Esophagus mucosa (tissue), 1 donor: ENCODE results near the gene MYO10. TPM values are rescaled to one million over a fixed set of nuclear protein-coding genes. Genes with fewer than 3 reads are reported as not detected.
"Not testable (repeated sequence)": the region's sequence is repeated elsewhere in the genome, so short reads cannot be mapped to it uniquely, and the experiment has no call there.

Source experiments
- ATAC-seq: fragments of 200-7000 bp; cut with Tn5 transposase; one replicate; pipeline ENCODE4 v1.9.1; 2020
- total RNA-seq: library from RNA; stranded (reverse); gene quantifications from one replicate; pipeline ENCODE4 v1.2.4, GENCODE V29; 2023
- donor health status: DM: yes; HTN: yes; CAD: no.

The MYO10 gene
- 27.3 TPM for total RNA-seq

DNA sequence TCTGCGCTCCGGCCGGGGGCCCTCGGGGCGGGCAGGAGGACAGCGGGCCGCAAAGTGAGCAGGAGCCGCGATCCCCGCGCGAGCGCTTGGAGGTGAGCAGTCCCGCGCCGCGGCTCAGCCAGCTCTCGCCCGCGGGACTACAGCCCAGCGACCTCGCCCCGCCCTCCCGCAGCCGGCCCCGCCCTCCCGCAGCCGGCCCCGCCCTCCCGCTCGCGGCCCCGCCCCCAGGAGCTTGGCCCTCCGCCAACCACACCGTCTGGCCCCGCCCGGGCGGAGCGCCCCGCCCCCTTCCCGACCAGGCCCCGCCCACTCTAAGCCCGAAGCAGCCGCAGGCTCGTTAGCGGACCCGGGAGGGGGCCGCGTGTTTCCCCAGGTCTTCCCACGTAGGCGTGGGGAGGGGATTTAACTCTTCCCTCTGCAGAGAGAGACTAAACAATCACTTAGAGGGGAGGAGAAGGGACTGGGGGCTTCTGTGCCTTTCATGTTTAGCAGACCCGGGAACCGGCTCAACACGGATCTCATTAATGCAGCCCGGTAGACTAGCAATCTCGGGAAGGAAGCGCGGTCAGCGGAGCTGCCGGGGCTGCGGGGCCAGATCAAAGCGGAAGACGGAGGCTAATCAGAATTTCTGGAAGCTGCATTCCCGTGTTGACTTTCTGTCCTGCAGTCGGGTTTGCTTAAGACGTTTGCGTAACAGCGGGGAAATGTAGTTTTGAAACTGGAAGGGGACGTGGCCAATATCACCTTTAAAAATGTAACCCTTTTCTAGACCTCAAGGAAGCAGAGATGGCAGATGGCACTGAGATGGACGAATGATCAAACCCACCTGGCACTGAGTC, at the start of gene MYO10:
Gene MYO10 (minus strand): TSS at position 139 of the 839 bp plus-strand sequence. CDS start 480 bp downstream, outside the sequence.
- ATAC-seq: peak; percentile 91

DNA sequence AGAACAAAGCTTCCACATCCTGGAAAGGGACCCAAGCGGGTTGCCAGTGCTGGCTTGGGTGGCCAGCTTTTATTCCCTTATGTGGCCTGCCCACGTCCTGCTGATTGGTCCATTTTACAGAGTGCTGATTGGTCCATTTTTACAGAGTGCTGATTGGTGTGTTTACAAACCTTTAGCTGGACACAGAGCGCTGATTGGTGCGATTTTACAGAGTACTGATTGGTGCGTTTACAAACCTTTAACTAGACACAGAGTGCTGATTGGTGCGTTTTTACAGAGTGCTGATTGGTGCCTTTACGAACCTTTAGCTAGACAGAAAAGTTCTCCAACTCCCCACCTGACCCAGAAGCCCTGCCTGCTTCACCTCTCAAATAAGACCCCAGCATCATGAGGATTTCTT, 49.2 kb upstream of the MYO10 start:
- not testable (repeated sequence) for ATAC-seq

DNA sequence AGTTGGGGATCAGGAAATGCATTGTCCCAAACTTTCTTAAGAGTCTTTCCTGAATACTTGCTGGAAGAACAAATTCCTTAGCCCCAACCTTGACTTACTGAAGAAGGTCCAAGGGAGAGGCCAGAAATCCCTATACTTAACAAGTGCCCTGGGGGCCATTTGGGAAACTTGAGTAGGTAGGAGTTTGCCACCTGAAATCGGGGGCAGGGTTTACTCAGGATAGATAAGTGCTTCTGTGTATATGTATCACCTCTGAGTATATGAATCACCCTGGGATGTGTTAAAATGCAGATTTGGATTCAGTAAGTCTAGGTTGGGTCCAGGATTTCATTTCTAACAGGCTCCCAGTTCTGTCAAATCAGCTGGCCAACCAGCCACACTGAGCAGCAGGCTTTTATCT, 47.9 kb upstream of the MYO10 start:
- no peak for ATAC-seq

DNA sequence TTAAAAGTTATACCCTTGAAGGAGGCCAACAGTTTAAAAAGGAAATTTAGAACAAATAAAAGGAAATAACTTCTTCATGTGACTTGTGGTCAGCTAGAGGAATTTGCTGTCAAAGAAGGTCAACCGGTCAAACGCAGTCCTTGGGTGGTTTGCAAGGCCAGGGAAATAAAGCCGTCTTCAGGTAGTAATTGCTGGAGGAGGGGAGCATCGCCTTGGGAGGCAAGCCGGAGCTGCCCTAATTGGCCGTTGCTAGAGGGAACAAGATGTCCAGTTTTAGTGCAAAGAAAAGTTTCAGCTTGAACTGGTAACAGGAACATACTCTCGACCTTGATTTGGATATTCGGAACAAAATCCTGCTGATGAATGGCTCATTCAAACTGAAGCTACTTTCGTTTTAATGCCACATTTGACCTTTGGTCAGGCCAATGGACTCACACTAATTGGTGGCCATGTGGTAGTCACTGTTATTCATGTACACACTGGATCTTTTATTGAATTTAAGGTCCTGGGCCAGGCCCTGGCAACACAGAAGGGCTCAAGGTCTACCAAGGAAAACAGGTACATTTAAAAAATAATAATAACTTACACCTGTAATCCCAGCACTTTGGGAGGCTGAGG, 47.0 kb upstream of the MYO10 start:
- no peak for ATAC-seq

DNA sequence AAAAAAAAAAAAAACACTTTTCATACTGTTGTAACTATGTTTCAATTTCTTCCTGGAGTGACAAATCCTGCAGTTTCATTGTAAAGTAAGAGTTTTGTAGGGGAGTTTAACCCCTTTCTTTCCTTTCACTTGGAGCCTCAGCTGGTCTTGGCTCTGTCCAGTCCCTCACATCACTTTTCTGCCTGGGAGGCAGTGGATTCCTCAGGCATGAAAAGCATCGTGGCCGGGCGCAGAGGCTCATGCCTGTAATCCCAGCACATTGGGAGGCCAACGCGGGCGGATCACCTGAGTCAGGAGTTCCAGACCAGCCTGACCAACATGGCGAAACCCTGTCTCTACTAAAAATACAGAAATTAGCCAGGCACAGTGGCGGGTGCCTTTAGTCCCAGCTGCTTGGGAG, 45.6 kb upstream of the MYO10 start:
- ATAC-seq: no peak

DNA sequence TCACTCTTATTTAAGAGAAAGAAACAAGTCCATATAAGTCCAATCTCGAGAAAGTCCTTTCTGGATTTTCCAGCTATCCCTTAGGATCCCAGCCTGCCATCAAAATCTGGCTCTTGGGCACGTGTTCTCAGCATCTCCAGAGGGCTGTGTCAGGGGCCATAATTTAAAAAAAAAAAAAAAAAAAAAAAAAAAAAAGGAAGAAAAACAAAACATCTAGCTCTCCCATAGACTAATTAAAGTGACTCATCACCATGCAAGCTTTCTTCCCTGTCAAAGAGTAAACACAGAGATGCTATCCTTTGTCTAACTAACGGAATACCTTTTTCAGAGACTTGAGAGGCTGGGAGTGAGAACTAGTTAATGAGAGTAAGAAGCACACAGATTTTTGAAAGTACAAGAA, 44.9 kb upstream of the MYO10 start:
- no peak for ATAC-seq

DNA sequence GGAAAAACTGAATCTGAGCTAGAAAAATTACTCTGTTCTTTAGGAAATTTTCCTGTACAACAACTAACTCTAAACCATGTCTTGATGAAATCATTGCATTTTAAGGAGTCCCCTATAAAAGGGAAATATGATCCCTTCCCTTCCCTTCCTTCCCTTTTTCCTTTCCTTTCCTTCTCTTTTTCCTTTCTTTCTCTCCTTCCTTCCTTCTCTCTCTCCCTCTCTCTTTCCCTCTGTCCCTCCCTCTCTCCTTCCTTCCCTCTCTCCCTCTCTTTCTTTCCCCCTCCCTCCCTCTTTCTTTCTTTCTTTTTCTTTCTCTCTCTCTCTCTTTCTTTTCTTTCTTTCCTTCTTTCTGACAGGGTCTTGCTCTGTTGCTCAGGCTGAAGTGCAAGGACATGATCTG, 42.2 kb upstream of the MYO10 start:
- no peak for ATAC-seq

DNA sequence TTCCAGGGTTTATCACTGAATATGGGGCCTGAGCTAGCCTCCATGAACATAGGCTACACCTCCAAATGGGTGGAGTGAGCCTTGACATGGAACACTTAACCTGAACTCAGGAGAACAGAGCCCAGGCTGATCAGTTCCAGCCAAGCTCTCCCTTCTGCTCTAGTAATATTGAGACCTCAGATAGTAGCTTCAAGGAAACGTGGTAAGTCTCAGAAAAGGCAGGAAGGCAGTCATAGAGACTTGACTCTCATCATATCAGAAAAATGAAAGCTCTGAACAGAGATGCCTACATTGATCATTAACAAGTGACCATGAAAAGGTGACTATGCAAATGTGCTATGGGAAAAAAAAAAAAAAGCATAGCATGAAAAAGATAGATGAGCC, 40.5 kb upstream of the MYO10 start:
- ATAC-seq: no peak

DNA sequence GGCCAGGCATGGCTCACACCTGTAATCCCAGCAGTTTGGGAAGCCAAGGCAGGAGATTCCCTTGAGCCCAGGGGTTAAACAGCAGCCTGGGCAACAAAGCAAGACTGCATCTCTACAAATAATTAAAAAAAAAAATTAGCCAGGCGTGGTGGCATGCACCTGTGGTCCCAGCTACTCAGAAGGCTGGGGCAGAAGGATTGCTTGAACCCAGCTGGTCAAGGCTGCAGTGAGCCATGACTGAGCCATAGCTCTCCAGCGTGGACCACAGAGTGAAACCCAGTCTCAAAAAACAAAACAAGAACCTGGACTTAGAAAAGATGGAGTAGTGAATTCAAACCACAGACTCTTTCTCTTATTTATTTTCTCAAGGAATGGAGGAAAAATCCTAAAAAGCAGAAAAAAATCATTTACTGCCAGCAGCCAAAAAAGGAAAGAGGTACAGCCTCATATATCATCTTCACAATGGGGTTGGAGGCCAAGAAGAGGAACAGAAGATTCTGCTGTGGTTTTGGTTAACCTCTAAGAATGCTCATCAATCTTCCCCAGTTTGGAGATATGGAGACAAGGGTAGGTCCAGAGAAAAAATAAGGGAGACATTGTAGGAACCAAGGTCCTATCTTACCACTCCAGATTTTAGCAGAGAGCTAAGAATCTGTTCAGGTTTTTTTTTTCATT, 40.0 kb upstream of the MYO10 start:
- ATAC-seq: no peak

DNA sequence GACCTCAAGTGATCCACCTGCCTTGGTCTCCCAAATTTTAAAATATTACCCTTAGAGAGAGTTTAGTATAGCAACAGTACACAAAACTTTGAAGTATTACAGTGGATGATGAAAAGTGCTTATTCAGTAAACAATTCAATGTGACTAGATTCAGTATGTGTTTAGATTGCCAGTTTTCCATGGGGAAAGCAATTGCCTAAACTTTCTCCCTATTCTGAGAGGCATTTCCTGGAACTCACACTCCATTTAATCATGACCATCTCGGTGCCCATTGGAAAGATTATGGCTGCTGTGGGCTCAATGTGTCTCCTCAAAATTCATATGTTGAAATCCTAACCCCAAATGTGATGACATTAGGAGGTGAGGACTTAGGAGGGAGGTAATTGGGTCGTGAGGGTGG, 38.9 kb upstream of the MYO10 start:
- ATAC-seq: no peak

DNA sequence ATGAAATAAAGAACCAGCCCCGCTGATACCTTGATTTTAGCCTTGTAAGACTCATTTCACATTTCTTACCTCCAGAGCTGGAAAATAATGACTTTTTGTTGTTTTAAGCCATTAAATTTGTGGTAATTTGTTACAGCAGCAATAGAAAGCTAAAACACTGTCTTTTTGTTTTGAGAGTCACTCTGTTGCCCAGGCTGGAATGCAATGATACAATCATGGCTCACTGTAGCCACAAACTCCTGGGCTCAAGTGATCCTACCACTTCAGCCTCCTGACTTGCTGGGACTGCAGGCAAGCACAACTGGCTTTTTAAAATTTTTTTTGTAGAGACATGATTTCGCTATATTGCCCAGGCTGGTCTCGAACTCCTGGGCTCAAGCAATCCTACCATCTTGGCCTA, 34.7 kb upstream of the MYO10 start:
- no peak for ATAC-seq

DNA sequence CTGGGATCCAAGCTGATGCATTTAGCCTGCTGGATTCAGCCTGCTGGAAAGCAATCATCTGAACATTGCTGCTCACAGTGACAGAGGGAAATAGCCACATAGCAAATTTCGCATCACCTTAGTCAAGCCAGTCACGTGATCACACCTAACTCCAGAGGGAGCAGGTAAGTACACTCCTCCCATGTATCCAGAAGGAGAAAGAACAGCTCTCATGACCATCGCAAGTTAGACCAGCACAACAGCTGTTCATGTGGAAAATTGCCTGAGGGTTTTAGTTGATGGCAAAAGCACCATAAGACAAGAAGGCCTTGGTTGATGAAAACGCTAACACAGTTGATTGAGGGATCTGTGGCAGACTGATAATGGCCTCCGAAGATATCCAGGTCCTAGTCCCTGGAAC, 34.2 kb upstream of the MYO10 start:
- ATAC-seq: no peak

DNA sequence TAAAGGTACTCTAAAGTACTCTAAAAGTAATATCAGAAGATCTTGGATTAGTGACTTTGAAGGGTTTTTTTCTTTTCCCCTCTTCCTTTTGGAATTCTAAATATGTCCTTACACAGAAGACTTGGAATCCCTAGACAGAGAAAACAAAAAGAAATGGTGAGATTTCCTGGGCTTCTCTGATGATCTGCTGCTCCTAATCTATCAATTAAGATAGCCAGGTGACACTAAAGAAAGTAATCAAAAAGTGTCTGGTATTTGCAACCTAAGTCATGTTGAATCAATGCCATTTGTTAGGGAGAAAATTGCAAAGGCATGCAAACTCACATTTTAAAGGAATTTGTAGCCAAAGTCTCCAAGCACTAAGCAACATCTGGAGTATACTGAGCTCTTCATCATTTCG, 29.5 kb upstream of the MYO10 start:
- no peak for ATAC-seq

DNA sequence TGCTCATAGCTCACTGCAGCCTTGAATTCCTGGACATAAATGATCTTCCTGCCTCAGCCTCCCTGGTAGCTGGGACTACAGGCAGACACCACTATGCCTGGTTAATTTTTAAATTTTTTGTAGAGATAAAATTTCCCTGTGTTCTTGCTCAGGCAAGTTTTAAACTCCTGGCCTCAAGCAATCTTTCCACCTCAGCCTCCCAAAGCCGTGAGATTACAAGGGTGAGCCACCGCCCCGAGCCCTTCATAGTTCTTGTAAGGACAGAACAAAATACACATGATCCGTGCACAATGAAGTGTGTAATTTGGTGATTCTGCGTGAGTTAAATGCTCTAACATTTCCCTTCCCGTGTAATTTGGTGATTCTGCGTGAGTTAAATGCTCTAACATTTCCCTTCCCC, 27.7 kb upstream of the MYO10 start:
- peak; percentile 56 for ATAC-seq

DNA sequence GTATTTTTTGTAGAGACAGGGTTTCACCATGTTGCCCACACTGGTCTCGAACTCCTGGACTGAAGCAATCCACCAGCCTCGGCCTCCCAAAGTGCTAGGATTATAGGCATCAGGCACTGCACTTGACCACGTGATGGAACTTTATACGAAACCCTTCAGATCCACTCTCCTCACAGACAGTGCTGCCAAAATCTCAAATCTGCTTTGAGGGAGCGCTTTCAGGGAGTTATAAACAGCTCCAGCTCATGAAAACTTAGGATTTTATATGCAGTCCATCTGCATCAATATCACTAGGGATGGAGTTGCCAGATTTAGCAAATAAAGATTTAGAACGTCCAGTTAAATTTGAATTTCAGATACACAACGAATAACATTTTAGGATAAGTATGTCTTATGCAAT, 25.0 kb upstream of the MYO10 start:
- no peak for ATAC-seq

DNA sequence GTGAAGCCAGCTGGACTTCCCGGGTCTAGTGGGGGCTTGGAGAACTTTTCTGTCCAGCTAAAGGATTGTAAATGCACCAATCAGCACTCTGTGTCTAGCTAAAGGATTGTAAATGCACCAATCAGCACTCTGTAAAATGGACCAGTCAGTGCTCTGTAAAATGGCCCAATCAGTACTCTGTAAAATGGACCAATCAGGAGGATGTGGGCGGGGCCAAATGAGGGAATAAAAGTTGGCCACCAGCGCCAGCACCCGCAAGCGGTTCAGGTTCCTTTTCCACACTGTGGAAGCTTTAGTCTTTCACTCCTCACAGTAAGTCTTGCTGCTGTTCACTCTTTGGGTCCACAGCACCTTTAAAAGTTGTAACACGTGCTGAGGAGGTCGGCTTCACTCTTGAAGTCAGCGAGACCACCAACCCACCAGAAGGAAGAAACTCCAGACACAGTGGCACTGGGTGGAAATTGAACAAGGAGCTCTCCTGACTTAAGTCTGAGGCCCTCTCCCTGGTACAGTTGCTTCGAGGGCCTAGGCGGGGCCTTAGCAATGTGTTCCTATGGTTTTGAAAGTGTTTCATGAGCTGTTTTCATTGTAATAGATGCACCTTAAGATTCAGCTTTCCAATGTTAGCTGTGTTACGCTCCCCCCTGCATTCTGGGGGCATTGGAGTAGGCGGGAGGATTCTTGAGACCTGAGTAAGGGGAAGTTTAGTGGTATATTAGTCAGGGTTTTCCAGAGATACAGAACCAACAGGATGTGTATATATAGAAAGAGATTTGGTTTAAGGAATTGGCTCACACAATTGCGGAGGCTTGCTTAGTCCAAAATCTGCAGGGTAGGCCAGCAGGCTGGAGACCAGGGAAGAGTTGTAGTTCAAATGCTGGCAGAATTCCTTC, 21.5 kb upstream of the MYO10 start:
- ATAC-seq: no peak

DNA sequence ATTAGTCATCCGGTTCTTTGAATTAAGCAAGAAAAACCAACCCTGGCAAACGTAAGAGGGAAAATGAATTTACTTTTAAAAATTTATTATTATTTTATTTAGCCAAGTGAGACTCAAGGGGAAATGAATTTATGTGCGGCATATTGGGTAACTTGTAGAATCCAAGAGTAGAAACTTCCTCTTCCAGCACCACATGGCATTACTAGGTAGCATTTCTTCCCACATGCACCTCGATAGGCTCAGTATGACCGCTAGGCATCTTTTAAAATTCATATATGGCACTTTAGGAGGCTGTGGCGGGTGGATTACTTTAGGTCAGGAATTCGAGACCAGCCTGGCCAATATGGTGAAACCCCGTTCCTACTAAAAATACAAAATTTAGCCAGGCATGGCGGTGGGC, 17.6 kb upstream of the MYO10 start:
- no peak for ATAC-seq

DNA sequence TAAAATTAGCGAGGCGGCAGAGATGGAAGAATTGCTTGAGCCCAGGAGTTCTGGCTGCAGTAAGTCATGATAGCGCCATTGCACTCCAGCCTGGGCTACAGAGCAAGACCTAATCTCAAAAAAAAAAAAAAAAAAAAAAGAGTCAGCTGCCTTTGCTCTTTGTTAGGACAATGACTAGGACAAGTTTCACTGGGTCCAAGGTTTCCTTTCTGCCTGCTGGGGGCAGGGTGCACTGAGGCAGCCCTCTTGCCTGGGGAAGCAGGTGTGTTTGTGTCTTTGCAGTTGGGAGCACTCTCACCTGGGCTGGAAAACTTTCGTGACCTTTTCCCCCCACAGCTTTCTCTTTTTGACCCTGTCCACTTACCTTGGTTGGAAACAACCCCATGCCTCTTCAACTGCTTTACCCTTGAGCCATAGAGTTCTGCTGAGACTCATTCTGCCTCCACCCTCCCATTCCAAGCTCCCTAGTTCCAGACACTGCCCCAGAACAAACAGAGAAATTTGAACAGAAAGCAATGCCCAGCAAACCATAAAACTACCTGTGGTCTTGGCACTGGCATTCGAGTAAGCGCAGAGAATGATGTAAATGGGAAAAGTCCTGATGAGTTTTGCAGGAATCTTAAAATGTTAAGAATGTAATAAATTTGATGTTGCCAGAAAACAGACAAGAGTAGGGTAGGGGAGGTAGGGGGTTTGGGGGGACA, 17.0 kb upstream of the MYO10 start:
- no peak for ATAC-seq

DNA sequence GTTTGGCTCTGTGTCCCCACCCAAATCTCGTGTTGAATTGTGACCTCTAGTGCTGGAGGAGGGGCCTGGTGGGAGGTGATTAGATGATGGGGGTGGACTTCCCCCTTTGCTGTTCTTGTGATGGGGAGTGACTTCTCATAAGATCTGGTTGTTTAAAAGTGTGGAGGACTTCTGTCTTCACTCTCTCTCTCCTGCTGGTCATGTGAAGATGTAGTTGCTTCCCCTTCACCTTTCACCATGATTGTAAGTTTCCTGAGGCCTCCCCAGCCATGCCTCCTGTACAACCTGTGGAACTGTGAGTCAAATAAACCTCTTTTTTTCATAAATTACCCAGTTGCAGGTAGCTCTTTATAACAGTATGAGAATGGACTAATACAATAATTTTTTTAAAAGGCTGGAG, 10.6 kb upstream of the MYO10 start:
- no peak for ATAC-seq

DNA sequence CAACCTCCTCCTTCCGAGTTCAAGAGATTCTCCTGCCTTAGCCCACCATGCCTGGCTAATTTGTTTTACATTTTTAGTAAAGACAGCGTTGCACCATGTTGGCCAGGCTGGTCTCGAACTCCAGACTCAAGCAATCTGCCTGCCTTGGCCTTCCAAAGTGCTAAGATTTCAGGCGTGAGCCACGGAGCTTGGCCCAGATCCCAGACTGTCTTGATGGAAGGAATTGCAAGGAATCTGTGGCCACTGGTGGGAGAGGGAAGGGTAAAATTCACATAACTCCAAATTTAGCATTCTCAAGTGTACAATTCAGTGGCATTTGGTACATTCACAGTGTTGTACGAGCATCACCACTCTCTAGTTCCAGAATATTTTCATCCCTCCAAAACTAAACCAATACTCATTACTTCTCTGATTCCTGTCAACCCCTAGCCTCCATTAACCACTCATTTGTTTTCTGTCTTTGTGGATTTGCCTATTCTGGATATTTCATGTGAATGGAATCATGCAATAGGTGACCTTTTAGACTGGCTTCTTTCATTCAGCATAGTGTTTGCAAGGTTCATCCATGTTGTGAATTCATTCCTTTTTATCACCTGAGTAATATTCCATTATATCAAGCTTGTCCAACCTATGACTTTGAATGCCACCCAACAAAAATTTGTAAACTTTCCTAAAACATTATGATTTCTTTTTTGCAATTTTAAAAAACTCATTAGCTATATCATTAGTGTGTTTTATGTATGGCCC, 8.9 kb upstream of the MYO10 start:
- no peak for ATAC-seq
